H9 (cell line): ENCODE data around the gene CALHM6. TPM values are rescaled to one million over a fixed set of nuclear protein-coding genes. Genes with fewer than 3 reads are reported as not detected.

Experiments used
- DNase-seq: peaks from one replicate; pipeline ENCODE4 v3.0.0-alpha.2; 2017
- H2AFZ ChIP-seq: one replicate; pipeline ENCODE4 v1.6.1; 2013; ENCODE audit warnings: mild to moderate bottlenecking, low read length, control low read depth, moderate library complexity
- H2AK5ac ChIP-seq: 2 replicates; pipeline ENCODE4 v1.6.1; 2013; ENCODE audit warnings: low read length, control low read depth, mixed read lengths; ENCODE audit not compliant: insufficient read length
- H2BK120ac ChIP-seq: one replicate; pipeline ENCODE4 v1.6.1; 2013; ENCODE audit warnings: low read depth, mild to moderate bottlenecking, low read length, control low read depth, inconsistent platforms; ENCODE audit not compliant: poor library complexity, severe bottlenecking
- H2BK12ac ChIP-seq: 2 replicates; pipeline ENCODE4 v1.6.1; 2013; ENCODE audit warnings: low read length, control low read depth, mixed read lengths, low read depth; ENCODE audit not compliant: insufficient read length
- H2BK15ac ChIP-seq: 2 replicates; pipeline ENCODE4 v1.6.1; 2013; ENCODE audit warnings: low read depth, low read length, control low read depth
- H2BK20ac ChIP-seq: one replicate; pipeline ENCODE4 v1.6.1; 2013; ENCODE audit warnings: low read depth, mild to moderate bottlenecking, low read length, control low read depth, inconsistent platforms; ENCODE audit not compliant: poor library complexity, severe bottlenecking
- H2BK5ac ChIP-seq: 2 replicates; pipeline ENCODE4 v1.6.1; 2013; ENCODE audit warnings: low read length, control low read depth, mixed read lengths; ENCODE audit not compliant: insufficient read length
- H3K14ac ChIP-seq: 2 replicates; pipeline ENCODE4 v1.6.1; 2013; ENCODE audit warnings: low read length, control low read depth; ENCODE audit not compliant: insufficient read depth
- H3K18ac ChIP-seq: 2 replicates; pipeline ENCODE4 v1.6.1; 2013; ENCODE audit warnings: low read depth, mild to moderate bottlenecking, mixed read lengths, low read length, control low read depth; ENCODE audit not compliant: insufficient read length
- H3K23ac ChIP-seq: 2 replicates; pipeline ENCODE4 v1.6.1; 2013; ENCODE audit warnings: low read length, control low read depth, mixed read lengths, low read depth; ENCODE audit not compliant: insufficient read length
- H3K23me2 ChIP-seq: 2 replicates; pipeline ENCODE4 v1.6.1; 2013; ENCODE audit warnings: low read depth, mild to moderate bottlenecking, mixed read lengths, low read length, control low read depth; ENCODE audit not compliant: insufficient read length, poor library complexity, severe bottlenecking
- H3K27ac ChIP-seq: 2 replicates; pipeline ENCODE4 v1.5.1; 2013; ENCODE audit warnings: low read length, control low read depth, mixed read lengths, low read depth; ENCODE audit not compliant: insufficient read length
- H3K27me3 ChIP-seq: 2 replicates; pipeline ENCODE4 v1.6.1; 2013; ENCODE audit warnings: low read length, control low read depth, inconsistent platforms; ENCODE audit not compliant: insufficient read depth
- H3K4ac ChIP-seq: 2 replicates; pipeline ENCODE4 v1.6.1; 2013; ENCODE audit warnings: low read depth, mild to moderate bottlenecking, control low read depth, inconsistent platforms, low read length, moderate library complexity
- H3K4me1 ChIP-seq: 2 replicates; pipeline ENCODE4 v1.6.1; 2013; ENCODE audit warnings: low read length, control low read depth, inconsistent platforms; ENCODE audit not compliant: insufficient read depth
- H3K4me2 ChIP-seq: 2 replicates; pipeline ENCODE4 v1.6.1; 2013; ENCODE audit warnings: low read length, control low read depth, mixed read lengths; ENCODE audit not compliant: insufficient read length, insufficient read depth
- H3K56ac ChIP-seq: 2 replicates; pipeline ENCODE4 v1.6.1; 2013; ENCODE audit warnings: low read depth, mild to moderate bottlenecking, mixed read lengths, low read length, control low read depth; ENCODE audit not compliant: insufficient read length
- H3K79me1 ChIP-seq: 2 replicates; pipeline ENCODE4 v1.6.1; 2013; ENCODE audit warnings: low read depth, mild to moderate bottlenecking, moderate library complexity, low read length, control low read depth, inconsistent platforms; ENCODE audit not compliant: insufficient read depth, poor library complexity, severe bottlenecking
- H3K79me2 ChIP-seq: 2 replicates; pipeline ENCODE4 v1.6.1; 2013; ENCODE audit warnings: low read length, control low read depth, inconsistent platforms; ENCODE audit not compliant: insufficient read depth
- H3K9ac ChIP-seq: 2 replicates; pipeline ENCODE4 v1.6.1; 2013; ENCODE audit warnings: low read length, control low read depth, mixed read lengths; ENCODE audit not compliant: insufficient read length; ENCODE audit errors: extremely low read depth
- H3K9me3 ChIP-seq: one replicate; pipeline ENCODE4 v1.6.1; 2013; ENCODE audit warnings: low read depth, low read length, inconsistent platforms; ENCODE audit not compliant: control insufficient read depth
- H3T11ph ChIP-seq: one replicate; pipeline ENCODE4 v1.6.1; 2013; ENCODE audit warnings: mild to moderate bottlenecking, low read length, control low read depth, inconsistent platforms
- H4K20me1 ChIP-seq: one replicate; pipeline ENCODE4 v1.6.1; 2013; ENCODE audit not compliant: control insufficient read depth, insufficient read length, insufficient read depth
- H4K5ac ChIP-seq: 2 replicates; pipeline ENCODE4 v1.6.1; 2013; ENCODE audit warnings: low read depth, mild to moderate bottlenecking, mixed read lengths, low read length, control low read depth; ENCODE audit not compliant: insufficient read length
- H4K8ac ChIP-seq: replicated peaks from 2 replicates; pipeline ENCODE4 v1.6.1; 2013; ENCODE audit warnings: low read length, control low read depth, mixed read lengths, low read depth; ENCODE audit not compliant: insufficient read length
- H4K91ac ChIP-seq: 2 replicates; pipeline ENCODE4 v1.6.1; 2013; ENCODE audit warnings: low read depth, mild to moderate bottlenecking, moderate library complexity, mixed read lengths, low read length, control low read depth; ENCODE audit not compliant: insufficient read length
- H3K27ac Mint-ChIP-seq, 3 experiments: 2 replicates in 2 of 3; 3 replicates in 1 of 3; pipeline ENCODE4 v1.8.0; 2020 to 2021; ENCODE audit warnings: mixed read lengths in 3 of 3, mild to moderate bottlenecking in 1 of 3, moderate library complexity in 1 of 3
- H3K27me3 Mint-ChIP-seq: 2 replicates; pipeline ENCODE4 v1.8.0; 2021; ENCODE audit warnings: low read depth, mild to moderate bottlenecking, moderate library complexity, mixed read lengths
- H3K36me3 Mint-ChIP-seq, 3 experiments: 2 replicates in 2 of 3; 3 replicates in 1 of 3; pipeline ENCODE4 v1.8.0; 2020 to 2021; ENCODE audit warnings: low read depth in 3 of 3, mixed read lengths in 3 of 3; ENCODE audit not compliant: insufficient read depth in 1 of 3
- H3K4me1 Mint-ChIP-seq, 2 experiments: 2 replicates each; pipeline ENCODE4 v1.8.0; 2020; ENCODE audit warnings: mixed read lengths in 2 of 2
- H3K4me3 Mint-ChIP-seq, 2 experiments: 2 replicates in 1 of 2; 3 replicates in 1 of 2; pipeline ENCODE4 v1.8.0; 2020 to 2021; ENCODE audit warnings: mild to moderate bottlenecking in 2 of 2, mixed read lengths in 2 of 2, moderate library complexity in 1 of 2
- H3K9me3 Mint-ChIP-seq, 2 experiments: 2 replicates in 1 of 2; 3 replicates in 1 of 2; pipeline ENCODE4 v1.8.0; 2020; ENCODE audit warnings: mild to moderate bottlenecking in 2 of 2, mixed read lengths in 2 of 2, moderate library complexity in 1 of 2
- CTCF ChIP-seq: fragments of 200-600 bp; sonication (generic); conservative IDR thresholded peaks from 3 replicates; pipeline ENCODE4 v1.8.0; 2021; ENCODE audit warnings: antibody characterized with exemption, mild to moderate bottlenecking
- WGBS: extraction: QIAGEN DNeasy Blood & Tissue Kit; methylation state at CpG from one replicate; pipeline ENCODE4 v1.1.7; 2013; ENCODE audit warnings: missing lambda C conversion rate, low lambda C conversion rate, mixed read lengths; ENCODE audit not compliant: insufficient read length; ENCODE audit errors: extremely low coverage; 5-methylcytosine and 5-hydroxymethylcytosine counted together
- total RNA-seq: library from RNA; stranded (reverse); gene quantifications from 2 replicates; pipeline ENCODE4 v1.2.1, GENCODE V29; 2021

Gene CALHM6
- total RNA-seq, 1 experiment from 2014 or later, result 0.44 TPM

GRCh38 chr6:116468293-116468692 is 7.1 kb downstream of the CALHM6 start:
- Histone ChIP-seq H4K91ac (no peak overlapping the region), H3K79me1 (no peaks in the 10 kb centered on the region), H2BK20ac (no peak overlapping the region), H3K4me1 (peaks cover 2% of the 10 kb centered on the region; the same call in 1 of the 2 replicates), H3K56ac (no peak overlapping the region), H3K4me2 (no peak overlapping the region), H3K9ac (no peak overlapping the region), H3K27me3 (no peaks in the 10 kb centered on the region), H4K20me1 (no peaks in the 10 kb centered on the region), H3K9me3 (no peaks in the 10 kb centered on the region), H2BK5ac (no peak overlapping the region), H3K27ac (no peak overlapping the region), H2BK120ac (no peak overlapping the region), H4K8ac (no peak overlapping the region), H2AK5ac (no peak overlapping the region), H3K79me2 (no peaks in the 10 kb centered on the region), H2BK12ac (no peak overlapping the region), H3K23me2 (no peaks in the 10 kb centered on the region), H4K5ac (no peak overlapping the region), H3K14ac (no peak overlapping the region), H2AFZ (no peak overlapping the region), H3K18ac (no peak overlapping the region), H2BK15ac (no peak overlapping the region), H3K23ac (no peak overlapping the region), H3K4ac (no peak overlapping the region), H3T11ph (no peak overlapping the region)
- no peak for TF ChIP-seq CTCF
- no peak for DNase-seq
- no CpG with 5 or more reads among the region's 1 CpG for WGBS
- Mint-ChIP-seq H3K4me1 (peaks cover 9 to 15% of the 10 kb centered on the region in 2 experiments), H3K4me3 (no peak overlapping the region), H3K9me3 (no peaks in the 10 kb centered on the region), H3K27me3 (peaks cover 7% of the 10 kb centered on the region), H3K36me3 (no peaks in the 10 kb centered on the region), H3K27ac (no peak overlapping the region)
